PFSK-1 (cell line): Measurements from ENCODE around the gene AKAP13.

Source experiments
- FOXP2 ChIP-seq: optimal IDR thresholded peaks from 2 replicates; pipeline ENCODE3; 2011; ENCODE audit warnings: borderline replicate concordance, control low read depth, inconsistent platforms; ENCODE audit not compliant: insufficient read depth; ENCODE audit errors: extremely low read length, extremely low read depth
- POLR2AphosphoS5 ChIP-seq: IDR thresholded peaks from 2 replicates; pipeline ENCODE4 v1.6.1; 2012; ENCODE audit warnings: low read depth, mild to moderate bottlenecking, control low read depth, low read length, moderate library complexity
- SIN3A ChIP-seq: IDR thresholded peaks from 2 replicates; pipeline ENCODE4 v1.6.1; 2012; ENCODE audit warnings: mild to moderate bottlenecking, low read length, moderate library complexity, borderline replicate concordance; ENCODE audit not compliant: insufficient read depth
- TAF1 ChIP-seq: IDR thresholded peaks from 2 replicates; pipeline ENCODE4 v1.6.1; 2012; ENCODE audit warnings: low read length, control low read depth, borderline replicate concordance; ENCODE audit not compliant: insufficient read depth
- TF ChIP-seq, protein P1 (sequence below), 2 experiments: IDR thresholded peaks; 2 replicates each; pipeline versions ENCODE4 v1.6.1 to v1.8.0; 2011 to 2012; ENCODE audit warnings: low read depth in 2 of 2, low read length in 2 of 2, control low read depth in 1 of 2, inconsistent platforms in 1 of 2, mild to moderate bottlenecking in 1 of 2, moderate library complexity in 1 of 2; ENCODE audit not compliant: insufficient read depth in 1 of 2

Gene AKAP13

DNA sequence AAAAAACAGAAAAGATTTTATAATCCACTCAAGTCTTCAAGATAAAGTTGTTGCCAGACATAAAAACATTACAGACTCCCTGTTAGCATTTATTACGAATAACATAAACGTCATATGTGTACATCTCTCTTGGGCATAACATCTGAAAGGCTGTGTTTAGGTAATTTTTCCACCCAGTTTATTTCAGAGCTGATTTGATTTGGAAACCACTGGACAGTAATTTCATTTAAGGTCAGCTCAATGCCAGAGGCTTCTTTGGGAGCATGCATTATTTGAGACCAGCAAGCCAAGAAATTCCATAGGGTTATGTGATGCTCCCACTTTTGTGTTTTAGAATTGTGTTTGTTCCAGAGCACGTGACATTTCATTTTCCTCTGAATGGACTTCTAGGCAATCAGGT, 196.0 kb downstream of the AKAP13 start:
- TF ChIP-seq FOXP2, result no peak
- no peak for TF ChIP-seq TAF1
- TF ChIP-seq, protein P1, sequence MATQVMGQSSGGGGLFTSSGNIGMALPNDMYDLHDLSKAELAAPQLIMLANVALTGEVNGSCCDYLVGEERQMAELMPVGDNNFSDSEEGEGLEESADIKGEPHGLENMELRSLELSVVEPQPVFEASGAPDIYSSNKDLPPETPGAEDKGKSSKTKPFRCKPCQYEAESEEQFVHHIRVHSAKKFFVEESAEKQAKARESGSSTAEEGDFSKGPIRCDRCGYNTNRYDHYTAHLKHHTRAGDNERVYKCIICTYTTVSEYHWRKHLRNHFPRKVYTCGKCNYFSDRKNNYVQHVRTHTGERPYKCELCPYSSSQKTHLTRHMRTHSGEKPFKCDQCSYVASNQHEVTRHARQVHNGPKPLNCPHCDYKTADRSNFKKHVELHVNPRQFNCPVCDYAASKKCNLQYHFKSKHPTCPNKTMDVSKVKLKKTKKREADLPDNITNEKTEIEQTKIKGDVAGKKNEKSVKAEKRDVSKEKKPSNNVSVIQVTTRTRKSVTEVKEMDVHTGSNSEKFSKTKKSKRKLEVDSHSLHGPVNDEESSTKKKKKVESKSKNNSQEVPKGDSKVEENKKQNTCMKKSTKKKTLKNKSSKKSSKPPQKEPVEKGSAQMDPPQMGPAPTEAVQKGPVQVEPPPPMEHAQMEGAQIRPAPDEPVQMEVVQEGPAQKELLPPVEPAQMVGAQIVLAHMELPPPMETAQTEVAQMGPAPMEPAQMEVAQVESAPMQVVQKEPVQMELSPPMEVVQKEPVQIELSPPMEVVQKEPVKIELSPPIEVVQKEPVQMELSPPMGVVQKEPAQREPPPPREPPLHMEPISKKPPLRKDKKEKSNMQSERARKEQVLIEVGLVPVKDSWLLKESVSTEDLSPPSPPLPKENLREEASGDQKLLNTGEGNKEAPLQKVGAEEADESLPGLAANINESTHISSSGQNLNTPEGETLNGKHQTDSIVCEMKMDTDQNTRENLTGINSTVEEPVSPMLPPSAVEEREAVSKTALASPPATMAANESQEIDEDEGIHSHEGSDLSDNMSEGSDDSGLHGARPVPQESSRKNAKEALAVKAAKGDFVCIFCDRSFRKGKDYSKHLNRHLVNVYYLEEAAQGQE (IDR thresholded peaks at IDR 0.05; ENCODE audit: insufficient read depth in 1 of 2, low read depth in 2 of 2, low read length in 2 of 2), result no peak
- TF ChIP-seq POLR2AphosphoS5, result no peak
- no peak for TF ChIP-seq SIN3A

DNA sequence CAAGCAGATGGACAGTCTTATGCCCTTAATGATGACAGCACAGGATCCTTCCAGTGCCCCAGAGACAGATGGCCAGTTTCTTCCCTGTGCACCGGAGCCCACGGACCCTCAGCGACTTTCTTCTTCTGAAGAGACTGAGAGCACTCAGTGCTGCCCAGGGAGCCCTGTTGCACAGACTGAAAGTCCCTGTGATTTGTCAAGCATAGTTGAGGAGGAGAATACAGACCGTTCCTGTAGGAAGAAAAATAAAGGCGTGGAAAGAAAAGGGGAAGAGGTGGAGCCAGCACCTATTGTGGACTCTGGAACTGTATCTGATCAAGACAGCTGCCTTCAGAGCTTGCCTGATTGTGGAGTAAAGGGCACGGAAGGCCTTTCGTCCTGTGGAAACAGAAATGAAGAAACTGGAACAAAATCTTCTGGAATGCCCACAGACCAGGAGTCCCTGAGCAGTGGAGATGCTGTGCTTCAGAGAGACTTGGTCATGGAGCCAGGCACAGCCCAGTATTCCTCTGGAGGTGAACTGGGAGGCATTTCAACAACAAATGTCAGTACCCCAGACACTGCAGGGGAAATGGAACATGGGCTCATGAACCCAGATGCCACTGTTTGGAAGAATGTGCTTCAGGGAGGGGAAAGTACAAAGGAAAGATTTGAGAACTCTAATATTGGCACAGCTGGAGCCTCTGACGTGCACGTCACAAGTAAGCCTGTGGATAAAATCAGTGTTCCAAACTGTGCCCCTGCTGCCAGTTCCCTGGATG, 198.7 kb downstream of the AKAP13 start:
- TF ChIP-seq FOXP2 (no peak), POLR2AphosphoS5 (no peak), SIN3A (no peak), TAF1 (no peak)
- TF ChIP-seq, protein P1 (IDR thresholded peaks at IDR 0.05; ENCODE audit: insufficient read depth in 1 of 2, low read depth in 2 of 2, low read length in 2 of 2), result no peak

GRCh38 chr15:85579957-85580694, 199.7 kb downstream of the AKAP13 start:
- TF ChIP-seq TAF1, result no peak
- TF ChIP-seq FOXP2, result no peak
- TF ChIP-seq, protein P1 (IDR thresholded peaks at IDR 0.05; ENCODE audit: insufficient read depth in 1 of 2, low read depth in 2 of 2, low read length in 2 of 2), result no peak
- no peak for TF ChIP-seq POLR2AphosphoS5
- no peak for TF ChIP-seq SIN3A

DNA sequence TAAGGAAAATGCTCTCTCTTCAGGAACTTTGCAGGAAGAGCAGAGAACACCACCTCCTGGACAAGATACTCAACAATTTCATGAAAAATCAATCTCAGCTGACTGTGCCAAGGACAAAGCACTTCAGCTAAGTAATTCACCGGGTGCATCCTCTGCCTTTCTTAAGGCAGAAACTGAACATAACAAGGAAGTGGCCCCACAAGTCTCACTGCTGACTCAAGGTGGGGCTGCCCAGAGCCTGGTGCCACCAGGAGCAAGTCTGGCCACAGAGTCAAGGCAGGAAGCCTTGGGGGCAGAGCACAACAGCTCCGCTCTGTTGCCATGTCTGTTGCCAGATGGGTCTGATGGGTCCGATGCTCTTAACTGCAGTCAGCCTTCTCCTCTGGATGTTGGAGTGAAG, 200.5 kb downstream of the AKAP13 start:
- TF ChIP-seq FOXP2 (no peak), SIN3A (no peak), POLR2AphosphoS5 (no peak), TAF1 (no peak)
- TF ChIP-seq, protein P1 (IDR thresholded peaks at IDR 0.05; ENCODE audit: insufficient read depth in 1 of 2, low read depth in 2 of 2, low read length in 2 of 2), result no peak
